ENCODE data around the gene DDX42.

- TF ChIP-seq POLR2A (IDR thresholded peaks at IDR 0.05) (no peak), CTCF (IDR thresholded peaks at IDR 0.05) (no peak), POLR2AphosphoS5 (IDR thresholded peaks at IDR 0.05) (no peak)
Observed at GRCh38 chr17:63768433-63768832, 5.5 kb upstream of the DDX42 start.

All from prostate gland (tissue), 2 donors.